Osteocyte (in vitro differentiated cells): Measurements from ENCODE around the gene SPDYE2B. TPM values are rescaled to one million over a fixed set of nuclear protein-coding genes. Genes with fewer than 3 reads are reported as not detected.
"Not testable (repeated sequence)": the region's sequence is repeated elsewhere in the genome, so short reads cannot be mapped to it uniquely, and the experiment has no call there.

Source experiments
- DNase-seq: peaks from one replicate; pipeline ENCODE4 v3.0.0; 2021; ENCODE audit warnings: mixed read lengths; ENCODE audit not compliant: unreplicated experiment; ENCODE audit errors: extremely low spot score
- H3K27ac Mint-ChIP-seq: one replicate; pipeline ENCODE4 v1.8.0; 2021; ENCODE audit warnings: mild to moderate bottlenecking, mixed read lengths; ENCODE audit not compliant: unreplicated experiment
- H3K27me3 Mint-ChIP-seq: one replicate; pipeline ENCODE4 v1.8.0; 2021; ENCODE audit warnings: mixed read lengths; ENCODE audit not compliant: unreplicated experiment
- H3K36me3 Mint-ChIP-seq: one replicate; pipeline ENCODE4 v1.8.0; 2021; ENCODE audit warnings: mixed read lengths; ENCODE audit not compliant: unreplicated experiment
- H3K4me1 Mint-ChIP-seq: one replicate; pipeline ENCODE4 v1.8.0; 2021; ENCODE audit warnings: mixed read lengths; ENCODE audit not compliant: unreplicated experiment
- H3K4me3 Mint-ChIP-seq: one replicate; pipeline ENCODE4 v1.8.0; 2021; ENCODE audit warnings: mild to moderate bottlenecking, moderate library complexity, mixed read lengths; ENCODE audit not compliant: unreplicated experiment
- H3K9me3 Mint-ChIP-seq: one replicate; pipeline ENCODE4 v1.8.0; 2021; ENCODE audit warnings: mixed read lengths; ENCODE audit not compliant: unreplicated experiment
- total RNA-seq: library from RNA; stranded (reverse); gene quantifications from 2 replicates; pipeline ENCODE4 v1.2.1, GENCODE V29; 2021

Gene SPDYE2B
- total RNA-seq, 1 donor from 2014 or later, result not detected

DNA sequence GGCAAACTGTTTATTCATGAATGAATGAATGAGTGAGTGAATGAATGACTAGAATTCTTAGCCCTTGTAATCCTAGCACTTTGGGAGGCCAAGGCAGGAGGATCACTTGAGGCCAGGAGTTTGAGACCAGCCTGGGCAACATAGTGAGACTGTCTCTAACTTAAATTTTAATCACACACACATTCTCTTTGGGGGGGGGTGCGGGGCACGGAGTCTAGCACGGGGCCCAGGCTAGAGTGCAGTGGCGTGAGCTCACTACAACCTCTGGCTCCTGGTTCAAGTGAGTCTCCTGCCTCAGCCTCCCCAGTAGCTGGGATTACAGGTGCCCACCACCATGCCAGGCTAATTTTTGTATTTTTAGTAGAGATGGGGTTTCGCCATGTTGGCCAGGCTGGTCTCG is 40.5 kb downstream of the SPDYE2B start:
- not testable (repeated sequence) for H3K4me1 Mint-ChIP-seq, DNase-seq, H3K36me3 Mint-ChIP-seq, H3K4me3 Mint-ChIP-seq, H3K27ac Mint-ChIP-seq, H3K9me3 Mint-ChIP-seq
- H3K27me3 Mint-ChIP-seq, result peaks cover 11% of the 10 kb centered on the region

DNA sequence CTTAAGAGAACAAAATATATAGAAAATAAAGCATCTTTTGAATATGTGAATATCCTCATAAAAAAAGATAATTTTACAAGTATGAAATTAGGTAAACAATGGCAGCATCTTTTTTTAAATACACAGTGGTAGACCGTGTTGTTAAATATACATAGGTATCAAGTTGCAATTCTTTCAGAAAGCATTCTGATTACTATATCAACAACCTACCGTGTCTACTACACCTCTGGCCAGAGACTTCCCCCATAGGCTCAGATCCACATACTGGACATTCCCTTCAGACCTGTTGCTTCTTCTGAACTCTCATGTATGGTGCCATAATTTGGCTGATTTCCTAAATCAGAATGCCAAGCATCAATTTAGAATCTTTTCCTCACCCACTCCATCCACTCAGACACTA is 43.9 kb downstream of the SPDYE2B start:
- not testable (repeated sequence) for H3K36me3 Mint-ChIP-seq, H3K9me3 Mint-ChIP-seq, DNase-seq, H3K27ac Mint-ChIP-seq, H3K4me1 Mint-ChIP-seq, H3K4me3 Mint-ChIP-seq
- H3K27me3 Mint-ChIP-seq, result peaks cover 16% of the 10 kb centered on the region

- H3K9me3 Mint-ChIP-seq, H3K36me3 Mint-ChIP-seq, H3K27ac Mint-ChIP-seq, H3K4me3 Mint-ChIP-seq, DNase-seq, H3K4me1 Mint-ChIP-seq: not testable (repeated sequence)
- H3K27me3 Mint-ChIP-seq, result peaks cover 27% of the 10 kb centered on the region
Observed at GRCh38 chr7:102695033-102695552, 45.0 kb downstream of the SPDYE2B start.

DNA sequence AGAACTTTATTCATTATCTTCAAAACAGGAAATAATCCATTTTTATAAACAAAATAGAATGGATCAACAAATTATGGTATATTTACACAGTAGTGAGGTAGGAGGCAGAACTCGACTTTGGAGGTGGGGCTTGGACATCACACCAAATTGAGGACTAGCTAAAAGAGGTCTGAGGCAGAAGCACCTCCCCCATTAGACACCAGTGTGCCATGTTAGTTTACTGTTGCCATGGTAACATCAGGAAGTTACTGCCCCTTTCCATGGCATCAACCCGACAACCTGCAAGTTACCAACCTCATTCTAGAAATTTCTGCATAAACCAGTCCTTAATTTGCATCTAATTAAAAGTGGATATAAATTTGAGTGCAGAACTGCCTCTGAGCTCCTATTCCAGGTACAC is 45.9 kb downstream of the SPDYE2B start:
- peaks cover 31% of the 10 kb centered on the region for H3K27me3 Mint-ChIP-seq
- not testable (repeated sequence) for H3K36me3 Mint-ChIP-seq, H3K4me3 Mint-ChIP-seq, H3K4me1 Mint-ChIP-seq, H3K9me3 Mint-ChIP-seq, H3K27ac Mint-ChIP-seq, DNase-seq

DNA sequence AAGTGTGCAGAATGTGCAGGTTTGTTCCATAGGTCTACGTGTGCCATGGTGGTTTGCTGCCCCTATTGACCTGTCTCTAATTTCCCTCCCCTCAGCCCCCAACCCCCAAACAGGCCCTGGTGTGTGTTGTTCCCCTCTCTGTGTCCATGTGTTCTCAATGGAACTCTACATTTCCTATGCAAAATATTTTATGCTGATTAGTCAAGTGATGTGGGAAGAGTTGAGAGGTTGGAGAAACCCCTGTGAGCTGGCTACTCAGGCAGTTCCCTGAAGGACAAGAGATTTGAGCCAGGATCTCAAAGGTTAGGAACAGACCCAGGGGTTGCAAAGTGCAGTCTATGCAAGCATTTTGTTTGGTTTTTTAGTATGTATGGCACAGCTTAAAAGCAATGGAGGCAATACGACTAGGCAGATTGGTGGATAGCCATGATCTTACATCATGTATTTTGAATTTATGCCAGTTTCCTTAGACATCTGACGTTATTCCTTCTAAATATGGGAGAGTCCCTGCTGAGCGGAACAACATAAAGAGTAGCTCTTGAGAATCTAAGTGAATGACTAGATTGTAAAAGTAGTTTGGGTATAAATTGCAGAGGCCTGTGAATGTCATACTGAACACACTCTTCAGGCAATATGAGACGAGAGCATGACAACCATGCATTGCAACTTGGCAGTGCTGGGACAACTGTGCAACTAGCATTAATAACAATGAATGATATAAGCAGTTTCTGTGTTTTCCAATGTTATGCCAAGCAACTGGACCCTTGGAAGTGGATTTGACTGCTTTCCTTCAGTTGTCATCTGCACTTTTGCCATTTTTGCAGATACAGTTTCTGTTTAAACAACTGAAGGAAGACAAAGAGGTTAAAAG is 47.8 kb downstream of the SPDYE2B start:
- H3K36me3 Mint-ChIP-seq, DNase-seq, H3K4me3 Mint-ChIP-seq, H3K9me3 Mint-ChIP-seq, H3K27ac Mint-ChIP-seq, H3K4me1 Mint-ChIP-seq: not testable (repeated sequence)
- peaks cover 36% of the 10 kb centered on the region for H3K27me3 Mint-ChIP-seq

- not testable (repeated sequence) for H3K9me3 Mint-ChIP-seq, DNase-seq, H3K4me1 Mint-ChIP-seq, H3K36me3 Mint-ChIP-seq, H3K27ac Mint-ChIP-seq, H3K4me3 Mint-ChIP-seq
- peaks cover 36% of the 10 kb centered on the region for H3K27me3 Mint-ChIP-seq
Observed at GRCh38 chr7:102698962-102699750, 49.0 kb downstream of the SPDYE2B start.

Other genes with a start within 250 kb of the SPDYE2B start
- gene ORAI2, start 216.7 kb upstream of the SPDYE2B start, total RNA-seq, result 46.3 and 47.8 TPM in 2 replicates
- gene ALKBH4, start 185.5 kb upstream of the SPDYE2B start, total RNA-seq, result 11.9 and 13.9 TPM in 2 replicates
- gene LRWD1, start 185.3 kb upstream of the SPDYE2B start, total RNA-seq, result 20.1 and 22.1 TPM in 2 replicates
- gene POLR2J, start 171.4 kb upstream of the SPDYE2B start, total RNA-seq, result 45.2 and 45.4 TPM in 2 replicates
- 7.4 and 11.7 TPM in 2 replicates for gene RASA4B, start 132.5 kb upstream of the SPDYE2B start, total RNA-seq
- 7.9 and 11.0 TPM in 2 replicates for gene UPK3BL2, start 106.6 kb upstream of the SPDYE2B start, total RNA-seq
- gene SPDYE2, start 99.1 kb upstream of the SPDYE2B start, total RNA-seq, result not detected in 2 replicates
- 24.1 and 27.1 TPM in 2 replicates for gene POLR2J3, start 77.7 kb upstream of the SPDYE2B start, total RNA-seq
- 26.1 and 27.0 TPM in 2 replicates for gene RASA4, start 33.6 kb upstream of the SPDYE2B start, total RNA-seq
- gene UPK3BL1, start 7.5 kb upstream of the SPDYE2B start, total RNA-seq, result 16.4 and 20.6 TPM in 2 replicates
- 6.5 and 6.7 TPM in 2 replicates for gene POLR2J2, start 21.3 kb downstream of the SPDYE2B start, total RNA-seq
- 6.8 and 7.8 TPM in 2 replicates for gene FAM185A, start 98.7 kb downstream of the SPDYE2B start, total RNA-seq